ENCODE results near the gene CORO1C.

DNA sequence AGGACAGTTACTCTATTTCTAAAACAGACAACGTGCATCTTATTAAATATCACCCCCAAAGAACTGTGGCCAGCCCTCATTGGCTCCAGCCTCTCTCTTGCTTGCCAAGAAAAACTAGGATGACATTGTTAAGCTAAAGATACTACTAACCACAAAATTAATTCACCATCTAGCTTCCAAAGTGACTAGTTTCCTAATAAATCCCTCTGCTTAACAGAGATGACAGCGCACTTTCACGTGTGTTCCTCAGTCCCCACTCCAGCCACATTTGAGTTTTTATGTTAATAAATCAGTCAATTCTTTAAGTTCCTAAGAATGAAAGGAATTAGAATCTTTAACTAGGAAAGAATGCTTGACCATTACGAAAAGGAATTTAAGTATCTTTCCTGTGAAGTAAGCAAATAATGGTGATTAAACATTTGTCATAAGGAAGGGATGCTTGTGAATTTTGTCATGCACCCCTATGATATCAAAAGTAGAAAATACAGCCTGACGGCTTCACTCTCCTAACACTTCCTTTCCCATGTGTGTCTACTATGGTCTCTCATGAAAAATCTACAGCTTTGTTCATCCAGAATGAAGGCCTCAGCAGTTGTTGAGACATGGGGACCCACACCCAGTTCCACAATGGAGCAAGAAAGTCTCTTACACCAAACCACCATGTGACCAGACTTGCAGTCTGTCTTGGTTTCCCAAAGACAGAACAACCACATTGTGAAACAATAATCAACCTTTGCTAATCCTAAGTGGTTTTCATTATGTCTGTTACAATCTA lies 8.1 kb downstream of the CORO1C start:
- TF ChIP-seq TAF1 (conservative IDR thresholded peaks at IDR 0.05), result no peak
- no peak for TF ChIP-seq FOXA2 (IDR thresholded peaks at IDR 0.05)

Data from liver (tissue), 2 donors.